Renal cortex interstitium (tissue), 11 donors: ENCODE measurements around the gene CCDC38. TPM values are rescaled to one million over a fixed set of nuclear protein-coding genes. Genes with fewer than 3 reads are reported as not detected.

Source experiments
- DNase-seq, 11 donors: peaks; one replicate each; pipeline ENCODE4 v3.0.0-alpha.2; 2013; ENCODE audit warnings: low read depth in 9 of 11, low spot score in 4 of 11; ENCODE audit errors: extremely low read depth in 1 of 11
- polyA plus RNA-seq, 3 donors: library from polyadenylated mRNA; unstranded; fragments of 120-200 nt; gene quantifications; one replicate each; pipeline ENCODE4 v1.2.1, GENCODE V29; 2013; ENCODE audit not compliant: insufficient read length in 3 of 3

The CCDC38 gene
- polyA plus RNA-seq, 3 donors, result 0.42 to 0.89 (median 0.42) TPM

- no peak for DNase-seq
These were observed 24.0 kb upstream of the CCDC38 start for GRCh38 chr12:95966287-95966870.

GRCh38 chr12:95963096-95963495, 20.7 kb upstream of the CCDC38 start:
- DNase-seq, result no peak

- no peak for DNase-seq
These were observed 19.8 kb upstream of the CCDC38 start for GRCh38 chr12:95962222-95962621.

- no peak for DNase-seq
These were observed 17.8 kb upstream of the CCDC38 start for GRCh38 chr12:95960241-95960640.

GRCh38 chr12:95959107-95959506, 16.7 kb upstream of the CCDC38 start:
- no peak for DNase-seq

DNA sequence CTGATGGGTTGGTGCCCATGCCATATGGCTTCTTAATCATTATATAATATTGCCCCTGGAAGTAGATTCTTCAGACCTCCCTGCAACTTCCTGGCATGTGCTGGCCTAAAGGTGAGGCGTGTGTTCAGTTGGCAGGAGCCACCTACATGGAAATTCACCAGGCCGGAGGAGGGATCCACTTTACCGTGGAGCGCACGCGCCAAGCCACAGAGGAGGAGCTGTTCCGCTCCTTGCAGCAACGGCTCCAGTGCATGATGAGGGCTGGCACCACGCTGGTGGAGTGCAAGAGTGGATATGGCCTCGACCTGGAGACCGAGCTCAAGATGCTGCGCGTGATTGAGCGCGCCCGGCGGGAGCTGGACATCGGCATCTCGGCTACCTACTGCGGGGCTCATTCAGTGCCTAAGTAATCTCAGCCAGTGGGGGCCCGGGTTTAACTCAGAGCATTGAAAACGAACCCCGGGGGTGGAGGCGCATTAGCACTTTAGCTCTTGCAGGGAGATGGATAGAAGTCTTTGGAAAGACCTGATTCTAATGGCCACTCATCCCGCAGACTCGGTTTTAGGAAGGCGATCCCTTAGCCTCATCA, 14.2 kb upstream of the CCDC38 start:
- no peak for DNase-seq

DNA sequence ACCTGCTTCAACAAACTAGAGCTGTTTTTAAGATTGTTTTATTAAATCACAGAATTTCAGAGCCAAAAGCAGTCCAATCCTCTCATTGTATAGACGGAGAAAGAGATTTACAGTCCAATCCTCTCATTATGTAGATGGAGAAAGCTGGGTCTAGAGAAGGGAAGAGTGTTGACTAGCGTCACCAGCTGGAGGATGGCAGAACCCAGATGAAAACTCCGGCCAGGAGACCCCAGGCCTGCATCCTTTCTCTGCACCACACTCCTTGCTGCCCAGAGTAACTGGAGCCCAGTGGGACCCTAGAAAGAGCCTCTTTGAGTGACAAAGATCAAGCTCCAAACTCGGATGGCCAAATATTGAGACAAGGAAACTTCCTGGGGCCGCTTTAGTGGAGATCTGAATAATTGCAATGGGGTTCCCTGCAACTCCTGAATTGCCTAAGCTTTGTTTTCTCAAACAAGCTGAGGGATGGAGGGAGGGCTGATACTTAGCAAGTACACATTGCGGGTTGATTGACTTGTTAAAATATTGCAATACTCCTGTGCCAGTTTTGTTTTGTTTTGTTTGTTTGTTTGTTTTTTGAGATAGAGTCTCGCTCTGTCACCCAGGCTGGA, 13.2 kb upstream of the CCDC38 start:
- DNase-seq, result no peak

GRCh38 chr12:95953000-95953399, 10.6 kb upstream of the CCDC38 start:
- DNase-seq, result no peak

DNA sequence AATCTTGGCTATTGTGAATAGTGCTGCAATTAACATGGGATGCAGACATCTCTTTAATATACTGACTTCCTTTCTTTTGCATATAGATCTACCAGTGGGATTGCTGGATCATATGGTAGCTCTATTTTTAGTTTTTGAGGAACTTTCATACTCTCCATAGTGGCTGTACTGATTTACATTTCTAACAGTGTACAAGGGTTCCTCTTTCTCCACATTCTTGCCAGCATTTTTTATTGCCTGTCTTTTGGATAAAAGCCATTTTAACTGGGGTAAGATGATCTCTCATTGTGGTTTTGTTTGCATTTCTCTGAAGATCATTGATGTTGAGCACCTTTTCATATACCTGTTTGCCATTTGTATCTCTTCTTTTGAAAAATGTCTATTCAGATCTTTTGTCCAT, 9.1 kb upstream of the CCDC38 start:
- DNase-seq, result no peak

GRCh38 chr12:95949477-95950206, 7.2 kb upstream of the CCDC38 start:
- no peak for DNase-seq

- no peak for DNase-seq
These were observed 1.8 kb upstream of the CCDC38 start for GRCh38 chr12:95944108-95944704.

GRCh38 chr12:95943330-95943842, 972 bp upstream of the CCDC38 start, which contains the start of gene AMDHD1:
Gene AMDHD1 (plus strand): TSS chr12:95943331. CDS start chr12:95943399, 68 bp downstream.
- peak in 9 of 11 donors; percentile 13 to 48 (median 37) for DNase-seq

GRCh38 chr12:95942101-95942523, 302 bp downstream of the CCDC38 start:
- peak in 4 of 11 donors; percentile 1 to 12 (median 6) for DNase-seq

DNA sequence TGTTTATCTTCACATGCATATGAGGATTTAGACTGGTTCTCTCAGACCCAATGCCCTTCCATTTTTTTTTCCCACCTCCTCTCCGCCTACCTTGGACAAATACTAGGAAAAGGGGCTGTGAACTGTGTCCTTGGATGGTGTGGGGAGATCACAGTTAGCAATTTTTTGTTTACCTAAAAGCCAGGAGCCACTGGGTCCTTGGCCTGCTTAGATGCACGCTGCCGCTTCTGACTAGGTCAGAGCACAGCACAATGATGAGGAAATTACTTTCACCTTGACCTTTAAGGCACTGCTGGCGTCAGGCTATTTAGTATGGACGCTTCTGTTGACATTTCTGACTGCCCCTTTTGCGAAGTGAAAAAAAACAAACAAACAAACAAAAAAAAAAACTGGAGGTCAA, 1.9 kb downstream of the CCDC38 start:
- DNase-seq, result peak in 1 of 11 donors; percentile 19

DNA sequence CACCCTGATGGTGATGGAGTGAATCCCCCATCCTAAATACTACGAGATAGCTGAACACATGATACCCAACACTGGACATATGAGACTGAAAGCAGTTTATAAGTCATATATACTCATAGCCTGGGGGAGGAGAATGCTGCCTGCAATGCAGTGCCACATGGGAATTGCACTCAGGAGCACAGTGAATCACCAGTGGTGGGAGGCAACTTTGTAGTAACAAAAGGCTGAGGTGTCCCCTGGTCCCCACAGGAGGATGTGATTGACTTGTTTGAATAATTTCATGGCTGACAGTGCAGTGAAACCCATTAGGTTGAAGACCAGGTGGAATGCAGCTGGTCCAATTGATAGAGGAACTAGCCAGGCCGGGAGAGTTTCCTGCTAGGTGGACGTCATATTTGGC, 20.2 kb downstream of the CCDC38 start:
- DNase-seq, result no peak

GRCh38 chr12:95919110-95919509, 23.3 kb downstream of the CCDC38 start:
- DNase-seq, result no peak

- peak in 8 of 11 donors; percentile 3 to 25 (median 14) for DNase-seq
These were observed 24.0 kb downstream of the CCDC38 start for GRCh38 chr12:95918194-95918993.

- DNase-seq, result no peak
These were observed 32.5 kb downstream of the CCDC38 start for GRCh38 chr12:95909871-95910270.
